ENCODE data around the gene PDE4D.

DNA sequence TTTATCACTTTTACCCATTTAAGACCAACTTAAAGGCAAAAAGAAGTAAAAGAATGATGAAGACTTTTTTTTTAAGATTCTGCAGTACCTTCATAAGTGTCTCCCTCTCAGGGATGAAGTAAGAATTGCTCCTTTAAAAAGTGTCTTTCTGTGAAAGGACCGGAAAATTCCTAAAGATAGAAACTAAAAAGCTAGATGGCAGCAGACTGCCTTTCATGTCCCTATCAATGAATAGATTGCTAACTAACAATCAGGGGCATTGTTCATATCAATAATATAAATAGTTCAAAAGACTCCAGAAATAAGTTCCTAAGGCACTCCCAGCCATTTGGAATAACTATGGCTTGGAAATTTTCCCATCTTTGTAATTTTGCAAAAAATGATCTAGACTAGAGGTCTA lies 558.0 kb downstream of the PDE4D start:
- TF ChIP-seq, protein P1, sequence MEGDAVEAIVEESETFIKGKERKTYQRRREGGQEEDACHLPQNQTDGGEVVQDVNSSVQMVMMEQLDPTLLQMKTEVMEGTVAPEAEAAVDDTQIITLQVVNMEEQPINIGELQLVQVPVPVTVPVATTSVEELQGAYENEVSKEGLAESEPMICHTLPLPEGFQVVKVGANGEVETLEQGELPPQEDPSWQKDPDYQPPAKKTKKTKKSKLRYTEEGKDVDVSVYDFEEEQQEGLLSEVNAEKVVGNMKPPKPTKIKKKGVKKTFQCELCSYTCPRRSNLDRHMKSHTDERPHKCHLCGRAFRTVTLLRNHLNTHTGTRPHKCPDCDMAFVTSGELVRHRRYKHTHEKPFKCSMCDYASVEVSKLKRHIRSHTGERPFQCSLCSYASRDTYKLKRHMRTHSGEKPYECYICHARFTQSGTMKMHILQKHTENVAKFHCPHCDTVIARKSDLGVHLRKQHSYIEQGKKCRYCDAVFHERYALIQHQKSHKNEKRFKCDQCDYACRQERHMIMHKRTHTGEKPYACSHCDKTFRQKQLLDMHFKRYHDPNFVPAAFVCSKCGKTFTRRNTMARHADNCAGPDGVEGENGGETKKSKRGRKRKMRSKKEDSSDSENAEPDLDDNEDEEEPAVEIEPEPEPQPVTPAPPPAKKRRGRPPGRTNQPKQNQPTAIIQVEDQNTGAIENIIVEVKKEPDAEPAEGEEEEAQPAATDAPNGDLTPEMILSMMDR (IDR thresholded peaks at IDR 0.05), result peak in 7 of 12 donors; percentile 13 to 55 (median 28)
- no peak for TF ChIP-seq POLR2A (IDR thresholded peaks at IDR 0.05)

Data from heart left ventricle (tissue), 13 donors.